ENCODE measurements around the gene SLC22A13. TPM values are rescaled to one million over a fixed set of nuclear protein-coding genes. Genes with fewer than 3 reads are reported as not detected.
"Not testable (repeated sequence)": the region's sequence is repeated elsewhere in the genome, so short reads cannot be mapped to it uniquely, and the experiment has no call there.

Gene SLC22A13
- not detected for polyA plus RNA-seq (2012; ENCODE audit: insufficient read depth, insufficient read length)

- no peak for DNase-seq (ENCODE audit: low read depth, low spot score)
- no peak within 1 kb of the TSS for H3K4me3 ChIP-seq (ENCODE audit: low read length)
These were observed at the start of gene SLC22A13 for GRCh38 chr3:38265604-38266307. SLC22A13 (plus strand) TSS chr3:38265812; CDS start chr3:38265861, 49 bp downstream.

DNA sequence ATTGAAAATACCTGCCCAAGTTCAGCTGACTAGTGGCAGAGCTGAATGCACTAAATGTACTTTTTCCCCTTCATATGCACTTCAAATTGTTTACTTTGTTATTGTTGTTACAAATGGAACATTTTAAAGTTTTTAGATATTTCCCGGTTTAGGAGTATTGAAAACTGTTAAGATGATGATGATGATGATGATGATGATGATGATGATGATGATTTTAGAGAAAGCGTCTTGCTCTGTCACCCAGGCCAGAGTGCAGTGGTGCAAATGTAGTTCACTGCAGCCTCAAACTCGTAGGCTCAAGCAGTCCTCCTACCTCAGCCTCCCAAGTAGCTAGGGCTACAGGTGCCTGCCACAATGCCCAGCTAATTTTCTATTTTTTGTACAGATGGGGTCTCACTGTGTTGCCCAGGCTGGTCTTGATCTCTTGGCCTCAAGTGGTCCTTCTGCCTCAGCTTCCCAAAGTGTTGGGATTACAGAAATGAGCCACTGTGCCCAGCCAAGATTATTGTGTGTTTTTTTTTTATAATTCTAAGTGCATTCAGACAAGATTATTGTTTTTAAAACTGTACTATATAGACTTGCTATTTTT is 45.9 kb upstream of the SLC22A13 start:
- DNase-seq (ENCODE audit: low read depth, low spot score), result no peak
- H3K4me3 ChIP-seq (ENCODE audit: low read length), result no peak overlapping the region

- DNase-seq (ENCODE audit: low read depth, low spot score), result no peak
- H3K4me3 ChIP-seq (ENCODE audit: low read length), result no peak overlapping the region
These were observed 44.6 kb upstream of the SLC22A13 start for GRCh38 chr3:38221005-38221404.

- no peak for DNase-seq (ENCODE audit: low read depth, low spot score)
- no peak overlapping the region for H3K4me3 ChIP-seq (ENCODE audit: low read length)
These were observed 43.5 kb upstream of the SLC22A13 start for GRCh38 chr3:38222032-38222634.

GRCh38 chr3:38224357-38224756 is 41.3 kb upstream of the SLC22A13 start:
- H3K4me3 ChIP-seq (ENCODE audit: low read length), result no peak overlapping the region
- DNase-seq (ENCODE audit: low read depth, low spot score), result no peak

DNA sequence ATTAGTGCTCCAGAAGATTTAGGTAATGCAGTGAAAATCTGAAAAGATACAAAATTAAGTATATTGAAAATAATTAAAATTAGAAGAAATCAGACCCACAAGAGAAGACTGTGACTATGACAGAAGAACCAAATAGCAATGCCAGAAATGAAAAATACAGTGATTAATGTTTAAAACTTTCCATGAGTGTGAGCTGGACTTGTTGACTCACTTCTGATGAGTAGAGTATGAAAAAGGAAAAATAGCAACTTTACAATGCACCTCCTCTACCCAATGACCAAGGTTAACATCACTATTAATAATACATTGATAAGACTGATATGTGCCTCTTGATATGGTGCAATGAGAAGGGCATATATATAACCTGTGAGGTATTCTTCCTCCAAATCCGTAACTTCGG is 39.3 kb upstream of the SLC22A13 start:
- no peak for DNase-seq (ENCODE audit: low read depth, low spot score)
- no peak overlapping the region for H3K4me3 ChIP-seq (ENCODE audit: low read length)

GRCh38 chr3:38227989-38228388 is 37.6 kb upstream of the SLC22A13 start:
- no peak overlapping the region for H3K4me3 ChIP-seq (ENCODE audit: low read length)
- no peak for DNase-seq (ENCODE audit: low read depth, low spot score)

- H3K4me3 ChIP-seq (ENCODE audit: low read length), result no peak overlapping the region
- DNase-seq (ENCODE audit: low read depth, low spot score), result no peak
These were observed 36.6 kb upstream of the SLC22A13 start for GRCh38 chr3:38229036-38229435.

DNA sequence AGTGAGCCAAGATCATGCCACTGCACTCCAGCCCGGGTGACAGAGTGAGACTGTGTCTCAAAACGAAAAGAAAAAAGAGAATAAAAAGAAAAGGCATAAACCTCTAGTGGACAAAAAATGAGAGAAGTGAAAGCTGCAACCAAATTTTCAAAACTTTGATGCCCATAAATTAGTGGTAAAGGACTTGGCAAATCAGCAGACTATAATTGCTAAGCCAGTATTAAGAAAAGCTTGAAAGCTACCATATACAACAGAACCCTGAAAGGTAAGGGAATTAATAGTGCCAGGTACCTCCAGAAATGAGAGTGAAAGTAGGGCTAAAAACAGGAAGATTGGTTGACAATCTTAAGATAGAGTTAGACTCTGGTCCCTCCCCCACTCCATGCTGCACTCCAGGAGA is 32.9 kb upstream of the SLC22A13 start:
- H3K4me3 ChIP-seq (ENCODE audit: low read length), result no peak overlapping the region

GRCh38 chr3:38235466-38235865 is 30.1 kb upstream of the SLC22A13 start:
- H3K4me3 ChIP-seq (ENCODE audit: low read length), result no peak overlapping the region

More for the DNA sequence above, 32.9 kb upstream of the SLC22A13 start:
- no peak for DNase-seq (ENCODE audit: low read depth, low spot score)

GRCh38 chr3:38238416-38239008 is 27.1 kb upstream of the SLC22A13 start:
- no peak for DNase-seq (ENCODE audit: low read depth, low spot score)
- H3K4me3 ChIP-seq (ENCODE audit: low read length), result no peak overlapping the region

More at GRCh38 chr3:38235466-38235865, 30.1 kb upstream of the SLC22A13 start:
- no peak for DNase-seq (ENCODE audit: low read depth, low spot score)

- not testable (repeated sequence) for DNase-seq (ENCODE audit: low read depth, low spot score); H3K4me3 ChIP-seq (ENCODE audit: low read length)
These were observed 22.8 kb upstream of the SLC22A13 start for GRCh38 chr3:38242812-38243211.

- no peak overlapping the region for H3K4me3 ChIP-seq (ENCODE audit: low read length)
- no peak for DNase-seq (ENCODE audit: low read depth, low spot score)
These were observed 19.7 kb upstream of the SLC22A13 start for GRCh38 chr3:38245930-38246329.

GRCh38 chr3:38247366-38248035 is 18.1 kb upstream of the SLC22A13 start:
- DNase-seq (ENCODE audit: low read depth, low spot score), result no peak
- H3K4me3 ChIP-seq (ENCODE audit: low read length), result no peak overlapping the region

DNA sequence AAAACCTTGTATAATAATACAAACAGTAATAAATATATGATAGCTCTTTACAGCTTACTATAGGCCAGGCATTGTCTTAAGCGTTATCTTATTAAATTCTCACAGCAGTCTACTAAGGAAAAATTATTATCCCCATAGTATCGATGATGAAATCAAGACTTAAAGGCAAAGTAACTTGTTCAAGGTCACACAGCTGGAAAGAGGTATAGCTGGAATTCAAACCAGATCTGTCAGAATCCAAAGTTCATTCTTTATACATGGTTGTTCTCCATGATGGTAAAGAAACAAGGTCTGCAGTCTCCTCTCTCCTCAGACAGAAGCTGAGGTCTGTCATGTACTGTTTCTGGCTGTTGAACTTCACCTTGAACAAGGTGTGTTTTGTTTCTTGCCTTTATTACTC is 15.4 kb upstream of the SLC22A13 start:
- no peak for DNase-seq (ENCODE audit: low read depth, low spot score)
- no peak overlapping the region for H3K4me3 ChIP-seq (ENCODE audit: low read length)

GRCh38 chr3:38251197-38251596 is 14.4 kb upstream of the SLC22A13 start:
- no peak for DNase-seq (ENCODE audit: low read depth, low spot score)

DNA sequence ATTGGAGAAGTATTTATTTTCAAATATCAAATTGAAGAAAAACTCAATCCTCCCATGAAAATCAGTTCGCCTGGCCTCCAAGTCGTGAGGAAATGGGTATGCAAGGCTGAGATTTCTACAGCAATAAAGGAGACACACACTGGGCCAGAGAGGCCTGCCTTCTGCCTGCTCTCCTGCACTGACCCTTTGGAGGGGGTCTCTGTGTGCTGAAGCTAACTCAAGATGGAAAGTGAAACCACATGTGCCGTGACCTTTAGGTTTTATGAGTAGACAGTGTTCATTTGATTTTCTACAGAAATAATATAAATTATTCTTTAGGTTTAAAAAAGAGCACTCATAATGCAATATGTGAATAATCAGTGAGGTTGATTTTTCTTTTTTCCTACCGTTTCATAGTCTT is 11.9 kb upstream of the SLC22A13 start:
- DNase-seq (ENCODE audit: low read depth, low spot score), result no peak
- no peak overlapping the region for H3K4me3 ChIP-seq (ENCODE audit: low read length)

More at GRCh38 chr3:38251197-38251596, 14.4 kb upstream of the SLC22A13 start:
- no peak overlapping the region for H3K4me3 ChIP-seq (ENCODE audit: low read length)

GRCh38 chr3:38254872-38255271 is 10.7 kb upstream of the SLC22A13 start:
- no peak for DNase-seq (ENCODE audit: low read depth, low spot score)
- no peak overlapping the region for H3K4me3 ChIP-seq (ENCODE audit: low read length)

DNA sequence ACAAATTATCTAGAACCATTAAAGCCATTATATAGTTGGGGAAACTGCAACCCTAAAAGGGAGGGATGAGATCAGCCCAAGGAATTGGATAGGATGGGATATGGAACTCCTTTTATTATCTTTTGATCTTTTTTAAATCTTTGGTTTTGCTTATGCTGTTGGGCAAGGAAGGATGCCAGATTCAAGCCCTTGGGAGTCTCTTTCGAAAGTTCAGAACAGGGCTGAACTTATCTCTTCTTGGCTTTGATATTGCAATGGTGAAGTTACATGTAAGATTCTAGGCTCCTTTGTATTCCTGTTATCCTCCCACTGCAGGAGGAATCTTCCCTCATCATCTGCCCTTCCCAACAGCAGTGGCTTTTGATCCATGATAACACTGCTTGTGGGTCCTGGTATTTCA is 10.0 kb upstream of the SLC22A13 start:
- H3K4me3 ChIP-seq (ENCODE audit: low read length), result no peak overlapping the region
- no peak for DNase-seq (ENCODE audit: low read depth, low spot score)
